HG03520 (cell line): ENCODE data around the gene SYTL1.

ENCODE experiments used
- ATAC-seq: cut with Tn5 transposase; IDR thresholded peaks from one replicate; pipeline ENCODE4 v1.9.1; 2021; ENCODE audit warnings: mild to moderate bottlenecking, moderate library complexity; ENCODE audit not compliant: unreplicated experiment

The SYTL1 gene

GRCh38 chr1:27400082-27400962 lies 58.5 kb downstream of the SYTL1 start:
- ATAC-seq = no peak

DNA sequence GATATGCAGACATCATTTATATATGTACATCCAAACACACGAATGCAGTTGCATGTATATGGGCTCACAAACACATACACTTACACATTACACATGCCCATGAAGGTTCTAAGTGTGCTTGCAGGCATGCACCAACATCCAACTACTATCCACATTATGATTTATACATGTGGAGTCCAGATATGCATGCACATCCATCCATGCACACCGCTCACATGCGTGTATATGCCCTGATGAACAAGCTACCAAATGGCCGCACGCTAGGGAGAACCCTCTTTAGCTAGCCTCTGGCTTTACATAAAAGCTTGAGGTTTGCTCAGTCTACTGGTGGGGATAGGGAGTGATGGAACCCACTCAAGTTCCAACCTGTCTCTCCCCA lies 59.1 kb downstream of the SYTL1 start:
- no peak for ATAC-seq

- no peak for ATAC-seq
Measured at GRCh38 chr1:27402349-27402754, 60.5 kb downstream of the SYTL1 start.

DNA sequence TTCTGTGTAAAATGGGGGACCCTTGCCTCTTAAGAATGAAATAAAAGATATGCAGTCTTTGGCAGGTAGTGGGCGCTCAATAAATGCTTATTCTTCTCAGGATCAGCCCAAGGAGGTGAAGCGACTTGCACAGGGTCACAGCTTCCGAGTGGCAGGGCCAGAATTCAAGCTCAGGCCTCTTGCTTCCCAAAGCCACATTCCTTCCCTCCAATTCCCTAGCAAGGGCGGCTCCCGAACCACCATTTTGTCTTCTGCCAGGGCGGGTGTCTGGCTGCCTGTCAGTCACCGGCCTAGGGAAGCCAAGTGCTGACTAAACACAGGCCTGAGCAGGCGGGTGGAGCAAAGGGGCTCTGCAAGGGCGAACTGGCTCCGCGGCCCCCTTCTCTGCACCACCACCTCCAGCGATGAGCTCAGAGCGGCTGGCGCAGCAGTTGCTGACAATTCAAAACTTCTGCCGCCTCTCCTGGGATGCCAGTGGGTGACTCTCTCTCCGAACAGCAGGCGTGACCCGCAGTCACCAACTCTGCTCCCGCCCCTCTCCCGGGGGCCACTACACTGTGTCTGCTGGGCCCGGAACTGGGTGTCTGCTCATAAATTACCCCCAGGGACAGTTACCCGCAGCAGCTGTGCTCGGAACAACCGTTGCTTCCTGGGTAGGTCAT lies 61.4 kb downstream of the SYTL1 start:
- ATAC-seq = no peak
